HG03521 (cell line): ENCODE measurements around the gene SH3PXD2B.
"Not testable (repeated sequence)": the region's sequence is repeated elsewhere in the genome, so short reads cannot be mapped to it uniquely, and the experiment has no call there.

ENCODE experiments used
- ATAC-seq: cut with Tn5 transposase; IDR thresholded peaks from one replicate; pipeline ENCODE4 v1.9.1; 2021; ENCODE audit warnings: mild to moderate bottlenecking, moderate library complexity; ENCODE audit not compliant: unreplicated experiment

The SH3PXD2B gene

GRCh38 chr5:172420235-172420939 is 33.9 kb downstream of the SH3PXD2B start:
- ATAC-seq, result no peak

GRCh38 chr5:172418862-172419814 is 35.2 kb downstream of the SH3PXD2B start:
- ATAC-seq, result no peak

- no peak for ATAC-seq
These were observed 36.2 kb downstream of the SH3PXD2B start for GRCh38 chr5:172417983-172418630.

DNA sequence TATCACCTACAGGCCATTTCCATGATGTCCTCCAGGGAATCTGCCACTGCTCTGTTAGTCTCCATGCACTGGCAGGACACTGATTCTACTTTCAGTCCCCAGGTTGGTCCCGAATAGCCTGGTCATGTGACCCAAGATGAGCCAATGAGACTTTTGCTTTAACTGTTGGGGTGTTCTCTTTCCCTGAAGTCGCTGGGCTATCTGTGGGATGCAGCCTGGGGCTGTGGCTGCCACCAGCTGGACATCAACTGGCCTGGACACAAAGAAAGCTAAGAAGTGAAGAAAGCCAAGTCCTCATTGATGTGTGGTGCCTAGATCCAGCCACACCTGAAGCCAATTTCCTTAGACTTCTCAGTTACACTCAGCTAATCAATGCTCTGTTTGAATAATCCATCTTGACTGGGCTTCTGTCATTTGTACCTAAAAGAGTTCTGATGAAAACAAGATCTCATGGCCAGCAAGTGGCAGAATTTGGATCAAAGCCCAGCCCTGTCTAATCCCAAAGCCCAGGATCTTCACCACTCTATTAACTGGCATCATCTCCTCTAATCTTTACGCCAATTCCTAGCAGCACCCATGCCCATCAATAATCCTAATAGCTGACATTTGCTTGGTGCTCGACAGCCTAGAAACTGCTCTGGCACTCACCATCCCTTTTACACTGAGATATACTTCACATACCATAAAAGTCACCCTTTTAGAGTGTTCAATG is 37.0 kb downstream of the SH3PXD2B start:
- ATAC-seq, result no peak

DNA sequence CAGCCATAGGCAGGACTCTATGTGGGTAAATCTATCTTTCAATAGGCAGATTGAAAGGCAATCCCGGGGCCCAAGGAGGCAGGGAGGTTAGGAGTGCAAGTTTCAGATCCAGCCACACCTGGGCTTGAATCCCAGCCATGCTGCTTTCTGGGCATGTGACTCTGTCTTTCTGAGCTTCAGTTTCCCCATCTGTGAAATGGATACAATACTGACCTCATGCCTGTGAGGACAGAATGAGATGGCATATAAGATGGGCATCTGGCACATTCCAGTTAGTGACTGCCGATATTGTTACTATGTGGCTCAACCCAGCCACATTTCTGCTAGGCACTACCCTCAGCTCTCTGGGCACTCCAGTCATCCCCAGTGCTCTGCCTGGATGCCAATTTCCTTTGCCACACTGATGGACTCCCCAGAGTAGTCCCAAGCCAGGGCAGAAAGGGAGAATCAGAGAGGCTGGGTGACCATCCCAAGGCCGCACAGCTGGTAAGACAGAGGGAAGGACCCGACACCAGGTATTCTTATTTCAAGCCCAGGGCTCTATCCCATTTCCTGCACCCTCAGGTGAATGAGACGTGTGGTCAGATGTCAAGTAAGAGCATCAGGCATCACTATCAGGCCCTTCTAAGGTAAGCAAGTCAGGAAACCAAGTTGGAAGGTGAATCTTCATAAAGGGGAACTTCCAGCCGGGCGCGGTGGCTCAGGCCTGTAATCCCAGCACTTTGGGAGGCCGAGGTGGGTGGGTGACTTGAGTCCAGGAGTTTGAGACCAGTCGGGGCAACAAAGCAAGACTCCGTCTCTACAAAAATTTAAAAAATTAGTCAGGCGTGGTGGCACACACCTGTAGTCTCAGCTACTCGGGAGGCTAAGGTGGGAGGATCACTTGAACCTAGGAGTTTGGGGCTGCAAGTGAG is 38.7 kb downstream of the SH3PXD2B start:
- no peak for ATAC-seq

GRCh38 chr5:172414531-172415361 is 39.6 kb downstream of the SH3PXD2B start:
- ATAC-seq, result no peak

GRCh38 chr5:172413601-172414171 is 40.6 kb downstream of the SH3PXD2B start:
- ATAC-seq, result no peak

- no peak for ATAC-seq
These were observed 41.5 kb downstream of the SH3PXD2B start for GRCh38 chr5:172412724-172413286.

DNA sequence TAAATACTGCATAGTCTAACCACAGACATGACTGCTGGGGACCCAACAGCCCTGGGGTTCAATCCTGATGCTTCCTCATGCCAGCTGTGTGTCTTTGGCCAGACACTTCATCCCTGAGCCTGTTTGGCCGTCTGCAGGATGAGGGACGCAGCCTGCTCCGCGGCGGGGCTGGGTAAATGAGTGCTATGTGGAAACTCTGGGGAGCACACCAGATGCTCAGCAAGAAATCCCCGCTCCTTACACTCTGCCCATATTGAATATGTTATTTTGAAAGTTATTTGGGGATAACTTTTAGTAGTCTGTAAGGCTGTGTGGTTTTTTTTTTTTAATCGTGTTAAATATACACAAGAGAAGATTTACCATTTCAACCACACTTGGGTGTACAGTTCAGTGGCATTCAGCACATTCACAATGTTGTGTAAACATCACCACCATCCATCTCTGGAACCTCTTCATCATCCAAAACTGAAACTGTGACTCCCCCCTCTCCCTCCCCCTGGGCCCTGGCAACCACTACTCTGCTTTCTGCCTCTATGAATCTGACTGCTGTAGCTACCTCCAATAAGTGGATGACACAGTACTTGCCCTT is 42.7 kb downstream of the SH3PXD2B start:
- ATAC-seq, result no peak

- ATAC-seq, result no peak
These were observed 43.5 kb downstream of the SH3PXD2B start for GRCh38 chr5:172410662-172411483.

- ATAC-seq, result no peak
These were observed 44.2 kb downstream of the SH3PXD2B start for GRCh38 chr5:172410160-172410559.

GRCh38 chr5:172409477-172409876 is 44.8 kb downstream of the SH3PXD2B start:
- ATAC-seq, result not testable (repeated sequence)

GRCh38 chr5:172407822-172408221 is 46.5 kb downstream of the SH3PXD2B start:
- no peak for ATAC-seq

- ATAC-seq, result no peak
These were observed 47.1 kb downstream of the SH3PXD2B start for GRCh38 chr5:172407241-172407691.

DNA sequence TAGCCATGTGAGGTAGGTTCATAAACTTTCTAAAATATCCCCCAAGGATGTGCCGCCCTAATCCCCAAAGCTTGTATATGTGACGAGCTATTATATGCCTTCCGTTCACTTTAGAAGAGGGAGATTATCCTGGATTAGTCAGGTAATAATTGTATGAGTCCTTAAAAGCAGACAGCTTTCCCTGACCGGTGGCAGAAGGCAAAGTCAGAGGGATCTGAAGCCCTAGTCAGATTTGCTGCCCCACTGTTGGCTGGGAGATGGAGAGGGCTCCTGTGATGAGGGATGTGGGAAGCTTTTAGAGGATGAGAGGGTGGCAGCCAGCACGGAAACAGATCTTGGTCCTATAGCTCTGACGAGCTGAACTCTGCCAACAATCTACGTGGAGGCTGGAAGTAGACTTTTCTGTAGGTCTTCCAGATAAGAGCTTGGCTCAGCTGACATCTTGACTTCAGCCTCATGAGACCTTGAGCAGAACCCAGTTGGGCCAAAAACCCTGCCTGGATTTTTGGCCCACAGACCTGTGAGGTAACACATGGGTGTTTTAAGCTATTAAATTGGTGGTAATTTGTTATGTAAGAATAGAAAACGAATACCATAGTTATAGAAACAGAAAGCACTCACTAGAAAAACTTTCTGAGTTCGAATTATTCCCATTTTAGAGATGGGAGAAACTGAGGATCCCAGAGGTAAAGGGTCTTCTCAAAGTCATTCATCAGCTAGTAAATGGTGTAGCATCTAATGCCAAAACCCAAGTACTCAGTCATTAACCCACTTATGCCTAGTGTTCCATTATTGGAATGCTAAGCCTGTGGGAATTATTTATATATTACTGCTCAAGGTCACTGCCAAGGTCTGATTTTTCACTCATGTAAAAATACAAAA is 48.9 kb downstream of the SH3PXD2B start:
- no peak for ATAC-seq

DNA sequence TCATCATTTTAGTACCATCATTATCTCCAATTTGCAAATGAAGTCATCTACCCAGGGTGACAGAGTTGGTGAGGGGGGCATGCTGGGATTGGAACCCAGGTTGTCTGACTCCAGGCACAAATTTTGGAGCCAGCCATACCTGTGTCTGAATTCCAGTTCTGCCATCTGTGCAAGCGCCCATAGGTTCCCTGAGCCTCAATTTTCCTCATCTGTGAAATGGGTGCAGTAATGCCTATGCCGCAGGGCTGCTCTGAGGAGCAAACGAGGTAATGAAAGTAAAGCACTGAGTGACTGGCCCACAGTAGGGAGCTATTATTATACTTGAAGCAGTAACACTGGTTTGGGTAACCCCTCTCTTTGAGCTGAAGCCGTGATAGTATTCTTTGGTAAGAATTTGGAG is 49.6 kb downstream of the SH3PXD2B start:
- ATAC-seq, result no peak
